ENCODE data around the gene YEATS2.

GRCh38 chr3:183833516-183833915 is 135.9 kb downstream of the YEATS2 start:
- TF ChIP-seq CTCF (IDR thresholded peaks at IDR 0.05) (no peak), POLR2A (IDR thresholded peaks at IDR 0.05) (no peak), EP300 (IDR thresholded peaks at IDR 0.05) (no peak)
